ENCODE results near the gene POLR2E. TPM values are rescaled to one million over a fixed set of nuclear protein-coding genes. Genes with fewer than 3 reads are reported as not detected.

Gene POLR2E
- total and polyA plus RNA-seq, 2 donors (not counting 1 experiment from before 2014, with no cell fraction given), result 103 to 121 TPM

DNA sequence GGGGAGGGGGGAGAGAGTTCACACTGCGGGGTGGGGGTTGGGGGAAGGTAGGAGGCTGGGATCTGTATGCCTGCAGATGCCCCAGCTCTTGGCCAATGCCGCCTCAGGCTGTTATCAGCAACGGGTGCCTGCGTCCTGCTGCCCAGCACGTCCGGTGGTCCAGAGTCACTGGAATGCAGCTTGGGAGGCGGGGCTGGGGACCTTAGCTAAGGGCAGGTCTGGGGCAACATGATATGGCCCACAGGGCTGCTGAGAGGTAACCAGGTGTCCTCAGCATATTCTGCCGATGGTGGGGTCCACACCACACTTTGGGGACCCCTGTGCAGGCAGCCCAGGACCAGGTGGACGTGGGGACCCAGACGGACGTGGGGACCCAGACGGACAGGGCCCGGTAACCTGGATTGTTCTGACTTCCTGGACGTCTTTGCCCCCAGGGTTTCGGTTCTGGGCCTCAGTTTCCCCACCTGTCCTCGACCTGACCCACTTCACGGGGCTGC, 28.9 kb downstream of the POLR2E start:
- Histone ChIP-seq H3K9ac (ENCODE audit: low read length) (peak overlapping the region; percentile 94), H4K20me1 (ENCODE audit: control insufficient read depth, insufficient read depth, low read length, poor library complexity, severe bottlenecking) (peaks cover 63% of the 10 kb centered on the region), H3K27ac (ENCODE audit: low read length in 2 of 2) (peak overlapping the region; percentile 52 to 87), H2AFZ (ENCODE audit: insufficient read depth, low read depth, low read length, poor library complexity, severe bottlenecking) (peak overlapping the region; percentile 38), H3K9me3 (ENCODE audit: control extremely low read depth in 1 of 3, control insufficient read depth in 2 of 3, insufficient read depth in 1 of 3, low read length in 2 of 3) (peaks cover 0 to 26% (median 0%) of the 10 kb centered on the region in 3 donors), H3K79me2 (ENCODE audit: control insufficient read depth, insufficient read depth, low read length) (peaks cover 46% of the 10 kb centered on the region), H3K27me3 (replicated peaks in 1 of 4; ENCODE audit: control extremely low read depth in 1 of 4, control insufficient read depth in 3 of 4, insufficient read depth in 4 of 4, low read length in 3 of 4) (no peaks in the 10 kb centered on the region), H3K4me2 (replicated peaks; ENCODE audit: low read depth, low read length, poor library complexity, severe bottlenecking) (peak overlapping the region; percentile 91), H3K4me3 (ENCODE audit: control extremely low read depth in 1 of 5, extremely low read depth in 1 of 5, insufficient read depth in 1 of 5, low read depth in 2 of 5, low read length in 4 of 5) (peak overlapping the region in 4 of 5 experiments; percentile 67 to 99 (median 90)), H3K36me3 (replicated peaks in 1 of 2; ENCODE audit: control extremely low read depth in 1 of 2, control insufficient read depth in 1 of 2, extremely low read depth in 1 of 2, insufficient read depth in 2 of 2, low read length in 1 of 2) (peaks cover 0 to 32% of the 10 kb centered on the region in 2 experiments), H3K4me1 (ENCODE audit: control insufficient read depth in 2 of 2, insufficient read depth in 2 of 2, low read length in 2 of 2) (peaks cover 44 to 63% of the 10 kb centered on the region in 2 donors)
- no peaks in the 10 kb centered on the region for H3K27me3 Mint-ChIP-seq
- H3K27ac Mint-ChIP-seq, result peak overlapping the region; percentile 87
- H3K4me1 Mint-ChIP-seq, result peaks cover 35% of the 10 kb centered on the region
- TF ChIP-seq EZH2 (IDR thresholded peaks at IDR 0.05; ENCODE audit: borderline replicate concordance, insufficient read depth, low read depth, low read length, poor library complexity, severe bottlenecking), result no peak
- TF ChIP-seq, protein P1, sequence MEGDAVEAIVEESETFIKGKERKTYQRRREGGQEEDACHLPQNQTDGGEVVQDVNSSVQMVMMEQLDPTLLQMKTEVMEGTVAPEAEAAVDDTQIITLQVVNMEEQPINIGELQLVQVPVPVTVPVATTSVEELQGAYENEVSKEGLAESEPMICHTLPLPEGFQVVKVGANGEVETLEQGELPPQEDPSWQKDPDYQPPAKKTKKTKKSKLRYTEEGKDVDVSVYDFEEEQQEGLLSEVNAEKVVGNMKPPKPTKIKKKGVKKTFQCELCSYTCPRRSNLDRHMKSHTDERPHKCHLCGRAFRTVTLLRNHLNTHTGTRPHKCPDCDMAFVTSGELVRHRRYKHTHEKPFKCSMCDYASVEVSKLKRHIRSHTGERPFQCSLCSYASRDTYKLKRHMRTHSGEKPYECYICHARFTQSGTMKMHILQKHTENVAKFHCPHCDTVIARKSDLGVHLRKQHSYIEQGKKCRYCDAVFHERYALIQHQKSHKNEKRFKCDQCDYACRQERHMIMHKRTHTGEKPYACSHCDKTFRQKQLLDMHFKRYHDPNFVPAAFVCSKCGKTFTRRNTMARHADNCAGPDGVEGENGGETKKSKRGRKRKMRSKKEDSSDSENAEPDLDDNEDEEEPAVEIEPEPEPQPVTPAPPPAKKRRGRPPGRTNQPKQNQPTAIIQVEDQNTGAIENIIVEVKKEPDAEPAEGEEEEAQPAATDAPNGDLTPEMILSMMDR (IDR thresholded peaks at IDR 0.05), result no peak
- intact Hi-C loops (cut with micrococcal nuclease), result loop anchor here (5.0 to 10.0 kb wide), 2 partner anchors 36 to 141 kb away; partner anchors contain the start of genes ARID3A and GPX4
- ChIA-PET POLR2A (interaction anchor here (0.5 to 6.3 kb wide), 13 partner anchors 10 to 203 kb away, joined by 3 to 97 read pairs (median 9); partner anchors contain the start of genes ABCA7, CIRBP, CNN2 and GPX4), CTCF (interaction anchor here (0.6 to 5.2 kb wide), 10 partner anchors 9 to 655 kb away, joined by 4 to 56 read pairs (median 6); partner anchors contain the start of genes ABCA7 and WDR18)
- ATAC-seq (ENCODE audit: low read depth) (no peak), DNase-seq (peak; percentile 39)
- peak overlapping the region; percentile 87 for H3K4me3 Mint-ChIP-seq
- WGBS (ENCODE audit: insufficient coverage), result 60% methylated on average over 16 of the region's 17 CpGs
- H3K9me3 Mint-ChIP-seq (ENCODE audit: insufficient read depth), result no peaks in the 10 kb centered on the region

DNA sequence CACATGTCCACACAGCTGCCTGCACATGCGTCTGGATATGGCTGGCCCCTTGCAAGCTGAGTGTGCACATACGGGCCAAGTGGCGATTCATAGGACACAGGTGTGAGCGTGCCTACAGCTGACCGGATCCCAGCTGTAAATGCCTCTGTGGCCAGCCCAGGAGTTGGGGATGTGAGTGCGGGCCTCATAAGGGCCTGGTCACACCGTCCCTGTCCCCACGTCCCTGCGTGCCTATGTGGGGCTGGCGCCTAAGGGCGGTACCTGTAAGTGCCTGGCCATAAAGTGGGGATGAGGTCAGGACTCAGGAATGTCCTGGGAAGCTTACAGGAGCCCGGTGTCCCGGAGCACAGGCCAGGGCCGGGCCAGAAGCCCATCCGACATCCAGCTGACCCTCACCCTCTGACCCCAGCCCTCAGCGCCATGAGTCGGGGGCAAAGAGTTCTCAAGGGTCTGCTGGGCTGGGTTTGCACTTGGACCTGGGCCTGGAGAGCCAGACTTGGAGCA, 29.5 kb downstream of the POLR2E start:
- Histone ChIP-seq H3K79me2 (ENCODE audit: control insufficient read depth, insufficient read depth, low read length) (peaks cover 40% of the 10 kb centered on the region), H4K20me1 (ENCODE audit: control insufficient read depth, insufficient read depth, low read length, poor library complexity, severe bottlenecking) (peaks cover 58% of the 10 kb centered on the region), H3K4me3 (ENCODE audit: control extremely low read depth in 1 of 5, extremely low read depth in 1 of 5, insufficient read depth in 1 of 5, low read depth in 2 of 5, low read length in 4 of 5) (no peak overlapping the region), H2AFZ (ENCODE audit: insufficient read depth, low read depth, low read length, poor library complexity, severe bottlenecking) (no peak overlapping the region), H3K36me3 (replicated peaks in 1 of 2; ENCODE audit: control extremely low read depth in 1 of 2, control insufficient read depth in 1 of 2, extremely low read depth in 1 of 2, insufficient read depth in 2 of 2, low read length in 1 of 2) (peaks cover 0 to 28% of the 10 kb centered on the region in 2 experiments), H3K9me3 (ENCODE audit: control extremely low read depth in 1 of 3, control insufficient read depth in 2 of 3, insufficient read depth in 1 of 3, low read length in 2 of 3) (peaks cover 0 to 26% (median 0%) of the 10 kb centered on the region in 3 donors), H3K27ac (ENCODE audit: low read length in 2 of 2) (no peak overlapping the region), H3K4me2 (replicated peaks; ENCODE audit: low read depth, low read length, poor library complexity, severe bottlenecking) (peak overlapping the region; percentile 91), H3K9ac (ENCODE audit: low read length) (no peak overlapping the region), H3K4me1 (ENCODE audit: control insufficient read depth in 2 of 2, insufficient read depth in 2 of 2, low read length in 2 of 2) (peaks cover 41 to 60% of the 10 kb centered on the region in 2 donors), H3K27me3 (replicated peaks in 1 of 4; ENCODE audit: control extremely low read depth in 1 of 4, control insufficient read depth in 3 of 4, insufficient read depth in 4 of 4, low read length in 3 of 4) (no peaks in the 10 kb centered on the region)
- TF ChIP-seq, protein P1 (IDR thresholded peaks at IDR 0.05), result no peak
- Mint-ChIP-seq H3K27me3 (no peaks in the 10 kb centered on the region), H3K4me1 (peaks cover 35% of the 10 kb centered on the region), H3K9me3 (ENCODE audit: insufficient read depth) (no peaks in the 10 kb centered on the region), H3K27ac (peak overlapping the region; percentile 47), H3K4me3 (peak overlapping the region; percentile 79)
- ChIA-PET CTCF (interaction anchor here (0.6 to 5.2 kb wide), 10 partner anchors 10 to 656 kb away, joined by 3 to 56 read pairs (median 6); partner anchors contain the start of genes ABCA7 and POLR2E), POLR2A (interaction anchor here (0.5 to 6.3 kb wide), 7 partner anchors 10 to 204 kb away, joined by 3 to 97 read pairs (median 9); partner anchors contain the start of genes CIRBP, GPX4 and RNU6-2)
- no peak for ATAC-seq (ENCODE audit: low read depth)
- 92% methylated on average over 14 of the region's 17 CpGs for WGBS (ENCODE audit: insufficient coverage)
- intact Hi-C loops (cut with micrococcal nuclease), result loop anchor here (5.0 to 10.0 kb wide), 2 partner anchors 37 to 141 kb away; partner anchors contain the start of genes ARID3A and GPX4
- DNase-seq, result no peak

All from B cell (primary cell).